Astrocyte (in vitro differentiated cells and primary cell): ENCODE measurements around the gene NDST3. TPM values are rescaled to one million over a fixed set of nuclear protein-coding genes. Genes with fewer than 3 reads are reported as not detected.

Experiments used
- DNase-seq: peaks from one replicate; pipeline ENCODE4 v3.0.0-alpha.2; 2010; ENCODE audit warnings: low read depth
- FAIRE-seq: peaks from 2 replicates; lab custom pipeline; 2011; peaks lifted over from hg19 to GRCh38; lab: Jason Lieb, UNC
- H2AFZ ChIP-seq: 2 replicates; pipeline ENCODE4 v1.6.0; 2012; ENCODE audit warnings: low read depth, low read length, inconsistent platforms
- H3K27ac ChIP-seq: 2 replicates; pipeline ENCODE4 v1.5.1; 2011; ENCODE audit warnings: low read depth, low read length, inconsistent platforms
- H3K27me3 ChIP-seq: 2 replicates; pipeline ENCODE4 v1.6.0; 2011; ENCODE audit warnings: low read length, inconsistent platforms; ENCODE audit not compliant: insufficient read depth
- H3K36me3 ChIP-seq: 2 replicates; pipeline ENCODE4 v1.5.1; 2011; ENCODE audit warnings: low read length, inconsistent platforms; ENCODE audit not compliant: insufficient read depth
- H3K4me1 ChIP-seq: 2 replicates; pipeline ENCODE4 v1.5.1; 2011; ENCODE audit warnings: low read length, inconsistent platforms; ENCODE audit not compliant: insufficient read depth
- H3K4me2 ChIP-seq: 2 replicates; pipeline ENCODE4 v1.6.0; 2012; ENCODE audit warnings: low read length, inconsistent platforms
- H3K4me3 ChIP-seq: 2 replicates; pipeline ENCODE4 v1.5.1; 2011; ENCODE audit warnings: low read depth, mild to moderate bottlenecking, low read length, inconsistent platforms; ENCODE audit not compliant: insufficient read depth
- H3K79me2 ChIP-seq: 2 replicates; pipeline ENCODE4 v1.6.0; 2012; ENCODE audit warnings: mild to moderate bottlenecking, low read length, inconsistent platforms; ENCODE audit not compliant: insufficient read depth
- H3K9ac ChIP-seq: 2 replicates; pipeline ENCODE4 v1.6.0; 2012; ENCODE audit warnings: mild to moderate bottlenecking, low read length, inconsistent platforms
- H3K9me3 ChIP-seq: 2 replicates; pipeline ENCODE4 v1.5.1; 2012; ENCODE audit warnings: low read depth, mild to moderate bottlenecking, low read length, inconsistent platforms; ENCODE audit not compliant: insufficient read depth
- H4K20me1 ChIP-seq: 2 replicates; pipeline ENCODE4 v1.6.0; 2012; ENCODE audit warnings: low read length, inconsistent platforms; ENCODE audit not compliant: insufficient read depth
- H3K27ac Mint-ChIP-seq: one replicate; pipeline ENCODE4 v1.8.0; 2021; ENCODE audit warnings: mild to moderate bottlenecking, mixed read lengths; ENCODE audit not compliant: unreplicated experiment
- H3K27me3 Mint-ChIP-seq: one replicate; pipeline ENCODE4 v1.8.0; 2021; ENCODE audit warnings: low read depth, mixed read lengths; ENCODE audit not compliant: unreplicated experiment
- H3K36me3 Mint-ChIP-seq: one replicate; pipeline ENCODE4 v1.8.0; 2021; ENCODE audit warnings: low read depth, mixed read lengths; ENCODE audit not compliant: unreplicated experiment
- H3K4me1 Mint-ChIP-seq: one replicate; pipeline ENCODE4 v1.8.0; 2021; ENCODE audit warnings: low read depth, mixed read lengths; ENCODE audit not compliant: unreplicated experiment
- H3K4me3 Mint-ChIP-seq: one replicate; pipeline ENCODE4 v1.8.0; 2021; ENCODE audit warnings: mild to moderate bottlenecking, moderate library complexity, mixed read lengths; ENCODE audit not compliant: unreplicated experiment
- H3K9me3 Mint-ChIP-seq: one replicate; pipeline ENCODE4 v1.8.0; 2021; ENCODE audit warnings: mild to moderate bottlenecking, mixed read lengths; ENCODE audit not compliant: unreplicated experiment
- CTCF ChIP-seq: IDR thresholded peaks from 2 replicates; pipeline ENCODE4 v1.5.1; 2011; ENCODE audit warnings: low read depth, mild to moderate bottlenecking, inconsistent platforms, low read length, moderate library complexity; ENCODE audit not compliant: insufficient read depth
- EZH2 ChIP-seq: IDR thresholded peaks from 2 replicates; pipeline ENCODE4 v1.6.1; 2012; ENCODE audit warnings: mild to moderate bottlenecking, low read length, inconsistent platforms; ENCODE audit not compliant: insufficient read depth
- total RNA-seq: library from RNA; stranded (reverse); gene quantifications from 2 replicates; pipeline ENCODE4 v1.2.1, GENCODE V29; 2021

Gene NDST3
- total RNA-seq, 1 donor from 2014 or later = 0.57 TPM

GRCh38 chr4:118249890-118250289, 215.6 kb downstream of the NDST3 start:
- no peak overlapping the region for H3K27ac ChIP-seq
- H3K4me1 ChIP-seq = no peaks in the 10 kb centered on the region
- TF ChIP-seq CTCF = no peak
- TF ChIP-seq EZH2 = no peak
- no peaks in the 10 kb centered on the region for H3K4me1 Mint-ChIP-seq
- FAIRE-seq (no peak), DNase-seq (no peak)
- H3K9me3 ChIP-seq = no peaks in the 10 kb centered on the region
- no peaks in the 10 kb centered on the region for H3K36me3 ChIP-seq
- no peaks in the 10 kb centered on the region for H3K27me3 Mint-ChIP-seq
- H4K20me1 ChIP-seq = no peaks in the 10 kb centered on the region
- no peaks in the 10 kb centered on the region for H3K36me3 Mint-ChIP-seq
- H2AFZ ChIP-seq = no peak overlapping the region
- no peaks in the 10 kb centered on the region for H3K9me3 Mint-ChIP-seq
- H3K27ac Mint-ChIP-seq = no peak overlapping the region
- no peaks in the 10 kb centered on the region for H3K27me3 ChIP-seq
- H3K4me3 ChIP-seq = no peak overlapping the region
- no peaks in the 10 kb centered on the region for H3K79me2 ChIP-seq
- H3K4me2 ChIP-seq = no peak overlapping the region
- H3K4me3 Mint-ChIP-seq = no peak overlapping the region
- H3K9ac ChIP-seq = no peak overlapping the region

- Histone ChIP-seq H2AFZ (no peak overlapping the region), H3K27ac (no peak overlapping the region), H3K4me3 (no peak overlapping the region), H3K9ac (no peak overlapping the region), H3K4me2 (no peak overlapping the region), H3K27me3 (no peaks in the 10 kb centered on the region), H3K4me1 (no peaks in the 10 kb centered on the region), H3K9me3 (no peaks in the 10 kb centered on the region), H3K79me2 (no peaks in the 10 kb centered on the region), H3K36me3 (no peaks in the 10 kb centered on the region), H4K20me1 (no peaks in the 10 kb centered on the region)
- FAIRE-seq (no peak), DNase-seq (no peak)
- H3K27me3 Mint-ChIP-seq = no peaks in the 10 kb centered on the region
- no peak overlapping the region for H3K27ac Mint-ChIP-seq
- no peaks in the 10 kb centered on the region for H3K4me1 Mint-ChIP-seq
- TF ChIP-seq CTCF (no peak), EZH2 (no peak)
- no peaks in the 10 kb centered on the region for H3K9me3 Mint-ChIP-seq
- no peak overlapping the region for H3K4me3 Mint-ChIP-seq
- H3K36me3 Mint-ChIP-seq = no peaks in the 10 kb centered on the region
Observed at GRCh38 chr4:118254368-118254767, 220.1 kb downstream of the NDST3 start.

- FAIRE-seq (no peak), DNase-seq (no peak)
- Histone ChIP-seq H3K9ac (no peak overlapping the region), H2AFZ (no peak overlapping the region), H3K4me3 (no peak overlapping the region), H4K20me1 (no peaks in the 10 kb centered on the region), H3K4me1 (no peaks in the 10 kb centered on the region), H3K27me3 (no peaks in the 10 kb centered on the region), H3K27ac (no peak overlapping the region), H3K79me2 (no peaks in the 10 kb centered on the region), H3K9me3 (no peaks in the 10 kb centered on the region), H3K4me2 (no peak overlapping the region), H3K36me3 (no peaks in the 10 kb centered on the region)
- TF ChIP-seq CTCF (no peak), EZH2 (no peak)
- H3K4me3 Mint-ChIP-seq = no peak overlapping the region
- no peaks in the 10 kb centered on the region for H3K27me3 Mint-ChIP-seq
- H3K4me1 Mint-ChIP-seq = no peaks in the 10 kb centered on the region
- no peaks in the 10 kb centered on the region for H3K36me3 Mint-ChIP-seq
- H3K27ac Mint-ChIP-seq = no peak overlapping the region
- no peaks in the 10 kb centered on the region for H3K9me3 Mint-ChIP-seq
Observed at GRCh38 chr4:118259111-118259510, 224.8 kb downstream of the NDST3 start.
